ENCODE data around the gene CLIC5. TPM values are rescaled to one million over a fixed set of nuclear protein-coding genes. Genes with fewer than 3 reads are reported as not detected.

Gene CLIC5
- total RNA-seq, 1 donor from 2014 or later, result not detected

- H3K27me3 Mint-ChIP-seq (ENCODE audit: unreplicated experiment), result peaks cover 4% of the 10 kb centered on the region
- no peak overlapping the region for H3K4me3 Mint-ChIP-seq (ENCODE audit: unreplicated experiment)
- no peak for DNase-seq (ENCODE audit: extremely low spot score, unreplicated experiment)
- TF ChIP-seq CTCF (IDR thresholded peaks at IDR 0.05), result no peak
- H3K36me3 Mint-ChIP-seq (ENCODE audit: unreplicated experiment), result no peaks in the 10 kb centered on the region
- H3K9me3 Mint-ChIP-seq (ENCODE audit: unreplicated experiment), result no peaks in the 10 kb centered on the region
- H3K4me1 Mint-ChIP-seq (ENCODE audit: unreplicated experiment), result no peaks in the 10 kb centered on the region
- H3K27ac Mint-ChIP-seq (ENCODE audit: unreplicated experiment), result no peak overlapping the region
These were observed 171.7 kb downstream of the CLIC5 start for GRCh38 chr6:45843848-45844521.

- Mint-ChIP-seq H3K4me3 (ENCODE audit: unreplicated experiment) (no peak overlapping the region), H3K27me3 (ENCODE audit: unreplicated experiment) (peaks cover 4% of the 10 kb centered on the region), H3K36me3 (ENCODE audit: unreplicated experiment) (no peaks in the 10 kb centered on the region), H3K4me1 (ENCODE audit: unreplicated experiment) (no peaks in the 10 kb centered on the region), H3K27ac (ENCODE audit: unreplicated experiment) (no peak overlapping the region), H3K9me3 (ENCODE audit: unreplicated experiment) (no peaks in the 10 kb centered on the region)
- no peak for TF ChIP-seq CTCF (IDR thresholded peaks at IDR 0.05)
- no peak for DNase-seq (ENCODE audit: extremely low spot score, unreplicated experiment)
These were observed 174.6 kb downstream of the CLIC5 start for GRCh38 chr6:45841062-45841461.

DNA sequence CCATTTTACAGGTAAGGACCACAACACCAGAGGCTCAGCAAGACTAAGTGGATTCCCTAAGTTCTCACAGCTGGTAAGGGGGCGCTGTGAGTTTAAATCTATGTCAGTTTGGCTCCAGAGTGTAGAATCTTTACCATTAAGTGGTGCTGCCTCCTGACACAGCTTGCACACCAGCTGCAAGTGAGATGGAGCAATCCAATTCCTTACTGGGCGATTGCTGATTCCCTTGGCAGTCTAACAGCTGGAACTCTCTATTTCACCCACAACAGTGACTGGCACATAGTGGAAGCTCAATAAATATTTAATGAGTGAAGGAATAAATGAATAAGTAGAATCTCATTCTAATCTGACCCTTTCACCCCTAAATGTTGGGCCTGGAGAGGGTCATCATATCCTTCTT lies 176.7 kb downstream of the CLIC5 start:
- no peaks in the 10 kb centered on the region for H3K4me1 Mint-ChIP-seq (ENCODE audit: unreplicated experiment)
- peaks cover 4% of the 10 kb centered on the region for H3K27me3 Mint-ChIP-seq (ENCODE audit: unreplicated experiment)
- H3K4me3 Mint-ChIP-seq (ENCODE audit: unreplicated experiment), result no peak overlapping the region
- H3K36me3 Mint-ChIP-seq (ENCODE audit: unreplicated experiment), result no peaks in the 10 kb centered on the region
- no peak for DNase-seq (ENCODE audit: extremely low spot score, unreplicated experiment)
- no peak for TF ChIP-seq CTCF (IDR thresholded peaks at IDR 0.05)
- H3K27ac Mint-ChIP-seq (ENCODE audit: unreplicated experiment), result no peak overlapping the region
- H3K9me3 Mint-ChIP-seq (ENCODE audit: unreplicated experiment), result no peaks in the 10 kb centered on the region

GRCh38 chr6:45838451-45838850 lies 177.2 kb downstream of the CLIC5 start:
- no peak for TF ChIP-seq CTCF (IDR thresholded peaks at IDR 0.05)
- H3K4me3 Mint-ChIP-seq (ENCODE audit: unreplicated experiment), result no peak overlapping the region
- H3K36me3 Mint-ChIP-seq (ENCODE audit: unreplicated experiment), result no peaks in the 10 kb centered on the region
- H3K27me3 Mint-ChIP-seq (ENCODE audit: unreplicated experiment), result peaks cover 4% of the 10 kb centered on the region
- H3K27ac Mint-ChIP-seq (ENCODE audit: unreplicated experiment), result no peak overlapping the region
- H3K4me1 Mint-ChIP-seq (ENCODE audit: unreplicated experiment), result no peaks in the 10 kb centered on the region
- no peak for DNase-seq (ENCODE audit: extremely low spot score, unreplicated experiment)
- no peaks in the 10 kb centered on the region for H3K9me3 Mint-ChIP-seq (ENCODE audit: unreplicated experiment)

- H3K4me1 Mint-ChIP-seq (ENCODE audit: unreplicated experiment), result no peaks in the 10 kb centered on the region
These were observed 178.0 kb downstream of the CLIC5 start for GRCh38 chr6:45837541-45838200.

More at GRCh38 chr6:45837541-45838200, 178.0 kb downstream of the CLIC5 start:
- no peak overlapping the region for H3K27ac Mint-ChIP-seq (ENCODE audit: unreplicated experiment)
- DNase-seq (ENCODE audit: extremely low spot score, unreplicated experiment), result no peak
- no peak overlapping the region for H3K4me3 Mint-ChIP-seq (ENCODE audit: unreplicated experiment)
- H3K27me3 Mint-ChIP-seq (ENCODE audit: unreplicated experiment), result peaks cover 4% of the 10 kb centered on the region
- no peaks in the 10 kb centered on the region for H3K9me3 Mint-ChIP-seq (ENCODE audit: unreplicated experiment)
- no peaks in the 10 kb centered on the region for H3K36me3 Mint-ChIP-seq (ENCODE audit: unreplicated experiment)
- no peak for TF ChIP-seq CTCF (IDR thresholded peaks at IDR 0.05)
